Tibial nerve (tissue), 4 donors: ENCODE data around the gene RFXANK. TPM values are rescaled to one million over a fixed set of nuclear protein-coding genes. Genes with fewer than 3 reads are reported as not detected.

Experiments
- DNase-seq, 2 donors: peaks; one replicate each; pipeline ENCODE4 v3.0.0-alpha.2; 2019; ENCODE audit warnings: low spot score in 2 of 2
- H3K27ac ChIP-seq, 4 donors: fragments of 200-600 bp; sonication (generic) in 3 of 4; one replicate each; pipeline ENCODE4 v1.5.1; 2017 to 2019; ENCODE audit warnings: mild to moderate bottlenecking in 1 of 4
- H3K27me3 ChIP-seq, 2 donors: fragments of 200-600 bp; sonication (generic) in 1 of 2; one replicate each; pipeline versions ENCODE4 v1.5.1 to v1.6.0; 2017 to 2019
- H3K36me3 ChIP-seq, 3 donors: fragments of 200-600 bp; sonication (generic); one replicate each; pipeline ENCODE4 v1.5.1; 2018 to 2019
- H3K4me1 ChIP-seq, 4 donors: fragments of 200-600 bp; sonication (generic) in 3 of 4; one replicate each; pipeline ENCODE4 v1.5.1; 2017 to 2019
- H3K4me3 ChIP-seq, 4 donors: fragments of 200-600 bp; sonication (generic) in 3 of 4; one replicate each; pipeline ENCODE4 v1.5.1; 2017 to 2019; ENCODE audit warnings: mild to moderate bottlenecking in 1 of 4, moderate library complexity in 1 of 4
- H3K9me3 ChIP-seq, 4 donors: fragments of 200-600 bp; sonication (generic) in 3 of 4; one replicate each; pipeline ENCODE4 v1.5.1; 2017 to 2019
- EP300 ChIP-seq, 2 donors: sonication (generic); formaldehyde crosslinking; IDR thresholded peaks; one replicate each; pipeline ENCODE4 v1.6.1; 2017; ENCODE audit warnings: antibody characterized with exemption in 2 of 2, mild to moderate bottlenecking in 1 of 2
- POLR2A ChIP-seq, 2 donors: fragments of 450-650 bp; IDR thresholded peaks; one replicate each; pipeline ENCODE4 v1.6.1; 2017; ENCODE audit warnings: antibody characterized with exemption in 2 of 2, mild to moderate bottlenecking in 2 of 2, moderate library complexity in 2 of 2
- WGBS, 2 donors: methylation state at CpG; one replicate each; pipeline ENCODE4 v1.1.5; 2018; 5-methylcytosine and 5-hydroxymethylcytosine counted together
- total RNA-seq, 4 donors: library from RNA; depleted of rRNA; stranded (reverse); fragments of >200 nt; gene quantifications; one replicate each; pipeline ENCODE4 v1.1.0, GENCODE V29; 2016
- TF ChIP-seq, protein P1 (sequence below), 5 experiments: fragments of 200-600 bp in 3 of 5; fragments of 450-650 bp in 2 of 5; sonication (generic) in 3 of 5; IDR thresholded peaks; one replicate each; pipeline ENCODE4 v1.5.1; 2016 to 2019; ENCODE audit warnings: antibody characterized with exemption in 5 of 5, mild to moderate bottlenecking in 3 of 5, moderate library complexity in 2 of 5

Gene RFXANK
- total RNA-seq, 4 donors from 2014 or later, result 46.3 to 62.1 (median 56.8) TPM

DNA sequence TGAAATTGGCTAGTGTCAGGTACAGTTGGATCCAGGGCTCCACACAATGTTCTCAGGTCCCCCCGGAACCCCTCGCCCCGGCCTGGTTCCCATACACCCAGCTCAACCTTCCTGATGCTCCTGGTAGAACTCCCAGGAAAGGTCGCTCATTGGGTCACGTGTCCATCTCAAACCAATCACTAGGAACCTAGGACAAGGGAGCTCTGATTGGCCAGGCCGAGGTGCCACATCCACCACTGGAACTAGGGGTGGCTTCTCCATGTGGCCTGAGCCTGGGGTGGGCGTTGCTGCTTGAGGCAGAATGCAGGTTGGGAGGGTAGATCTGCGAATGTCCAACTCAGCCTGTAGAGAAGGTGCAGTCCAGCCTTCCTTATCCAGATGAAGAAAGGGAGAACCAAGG, 15.1 kb upstream of the RFXANK start:
- H3K27ac ChIP-seq, result no peak overlapping the region
- TF ChIP-seq EP300 (IDR thresholded peaks at IDR 0.05) (no peak), POLR2A (IDR thresholded peaks at IDR 0.05) (no peak)
- TF ChIP-seq, protein P1, sequence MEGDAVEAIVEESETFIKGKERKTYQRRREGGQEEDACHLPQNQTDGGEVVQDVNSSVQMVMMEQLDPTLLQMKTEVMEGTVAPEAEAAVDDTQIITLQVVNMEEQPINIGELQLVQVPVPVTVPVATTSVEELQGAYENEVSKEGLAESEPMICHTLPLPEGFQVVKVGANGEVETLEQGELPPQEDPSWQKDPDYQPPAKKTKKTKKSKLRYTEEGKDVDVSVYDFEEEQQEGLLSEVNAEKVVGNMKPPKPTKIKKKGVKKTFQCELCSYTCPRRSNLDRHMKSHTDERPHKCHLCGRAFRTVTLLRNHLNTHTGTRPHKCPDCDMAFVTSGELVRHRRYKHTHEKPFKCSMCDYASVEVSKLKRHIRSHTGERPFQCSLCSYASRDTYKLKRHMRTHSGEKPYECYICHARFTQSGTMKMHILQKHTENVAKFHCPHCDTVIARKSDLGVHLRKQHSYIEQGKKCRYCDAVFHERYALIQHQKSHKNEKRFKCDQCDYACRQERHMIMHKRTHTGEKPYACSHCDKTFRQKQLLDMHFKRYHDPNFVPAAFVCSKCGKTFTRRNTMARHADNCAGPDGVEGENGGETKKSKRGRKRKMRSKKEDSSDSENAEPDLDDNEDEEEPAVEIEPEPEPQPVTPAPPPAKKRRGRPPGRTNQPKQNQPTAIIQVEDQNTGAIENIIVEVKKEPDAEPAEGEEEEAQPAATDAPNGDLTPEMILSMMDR (IDR thresholded peaks at IDR 0.05), result no peak
- DNase-seq, result no peak
- WGBS, 2 donors, result 89 to 93% methylated on average over 6 to 8 of the region's 8 CpGs
- H3K4me1 ChIP-seq, result peaks cover 0 to 4% (median 0%) of the 10 kb centered on the region in 4 donors
- no peaks in the 10 kb centered on the region for H3K27me3 ChIP-seq
- no peak overlapping the region for H3K4me3 ChIP-seq
- peaks cover 0 to 8% (median 0%) of the 10 kb centered on the region in 4 donors for H3K9me3 ChIP-seq
- H3K36me3 ChIP-seq, result peaks cover 0 to 76% (median 0%) of the 10 kb centered on the region in 3 donors

GRCh38 chr19:19179548-19180441, 12.3 kb upstream of the RFXANK start:
- H3K4me1 ChIP-seq, result peaks cover 0 to under 1% (median 0%) of the 10 kb centered on the region in 4 donors
- TF ChIP-seq EP300 (IDR thresholded peaks at IDR 0.05) (no peak), POLR2A (IDR thresholded peaks at IDR 0.05) (no peak)
- TF ChIP-seq, protein P1 (IDR thresholded peaks at IDR 0.05), result no peak
- no peak for DNase-seq
- no peak overlapping the region for H3K4me3 ChIP-seq
- H3K27ac ChIP-seq, result no peak overlapping the region
- peaks cover 0 to 93% (median 0%) of the 10 kb centered on the region in 3 donors for H3K36me3 ChIP-seq
- H3K9me3 ChIP-seq, result peaks cover 0 to 8% (median 0%) of the 10 kb centered on the region in 4 donors
- WGBS, 2 donors, result 80 to 94% methylated on average over 13 to 17 of the region's 17 CpGs
- H3K27me3 ChIP-seq, result no peaks in the 10 kb centered on the region

DNA sequence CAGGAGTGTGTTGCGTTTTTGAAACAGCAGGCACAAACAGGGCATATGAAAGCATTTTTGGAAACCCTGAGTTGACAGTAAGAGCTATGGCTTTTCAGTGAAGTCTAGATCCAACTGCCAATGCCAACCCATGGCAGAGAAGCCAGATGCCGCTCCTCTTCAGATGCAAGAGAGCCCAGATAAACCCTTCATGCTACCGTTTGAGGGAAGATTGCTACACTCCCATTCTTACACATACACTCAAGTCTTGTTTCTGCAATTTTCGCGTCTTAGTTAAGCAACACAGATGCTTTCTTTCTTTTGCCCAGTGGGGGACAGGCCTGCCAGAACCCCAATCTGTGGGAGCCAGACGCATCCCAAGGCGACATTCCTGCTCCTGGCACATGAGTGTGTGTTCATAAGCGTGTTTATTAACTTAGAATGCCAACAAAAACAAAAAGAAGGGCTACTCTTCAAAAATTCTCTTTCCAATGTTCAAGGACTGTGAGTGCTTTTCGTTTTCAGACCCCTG, 10.5 kb upstream of the RFXANK start:
- H3K36me3 ChIP-seq, result peaks cover 0 to 96% (median 0%) of the 10 kb centered on the region in 3 donors

GRCh38 chr19:19185853-19186740, 6.0 kb upstream of the RFXANK start:
- Histone ChIP-seq H3K4me1 (peaks cover 5 to 36% (median 15%) of the 10 kb centered on the region in 4 donors), H3K36me3 (peaks cover 0 to 69% (median 0%) of the 10 kb centered on the region in 3 donors), H3K27ac (no peak overlapping the region), H3K27me3 (no peaks in the 10 kb centered on the region), H3K9me3 (no peaks in the 10 kb centered on the region), H3K4me3 (no peak overlapping the region)
- DNase-seq, result no peak
- WGBS, 2 donors, result 56 to 75% methylated on average over 4 to 5 of the region's 9 CpGs
- TF ChIP-seq EP300 (IDR thresholded peaks at IDR 0.05) (no peak), POLR2A (IDR thresholded peaks at IDR 0.05) (no peak)
- TF ChIP-seq, protein P1 (IDR thresholded peaks at IDR 0.05), result peak in 3 of 5 experiments; percentile 30 to 40 (median 30)

More for the DNA sequence above, 10.5 kb upstream of the RFXANK start:
- WGBS, 2 donors, result 85 to 88% methylated on average over 9 of the region's 9 CpGs
- no peaks in the 10 kb centered on the region for H3K27me3 ChIP-seq
- no peak overlapping the region for H3K27ac ChIP-seq
- peaks cover 0 to 8% (median 0%) of the 10 kb centered on the region in 4 donors for H3K9me3 ChIP-seq
- no peak overlapping the region for H3K4me3 ChIP-seq
- TF ChIP-seq POLR2A (IDR thresholded peaks at IDR 0.05) (no peak), EP300 (IDR thresholded peaks at IDR 0.05) (no peak)
- TF ChIP-seq, protein P1 (IDR thresholded peaks at IDR 0.05), result no peak
- no peak for DNase-seq
- peaks cover 0 to 7% (median 0%) of the 10 kb centered on the region in 4 donors for H3K4me1 ChIP-seq
